GM18909 (cell line): ENCODE measurements around the gene GPR37L1.
"Not testable (repeated sequence)": the region's sequence is repeated elsewhere in the genome, so short reads cannot be mapped to it uniquely, and the experiment has no call there.

Source experiments
- ATAC-seq: cut with Tn5 transposase; IDR thresholded peaks from one replicate; pipeline ENCODE4 v1.9.1; 2021; ENCODE audit warnings: mild to moderate bottlenecking; ENCODE audit not compliant: unreplicated experiment, poor library complexity

The GPR37L1 gene

DNA sequence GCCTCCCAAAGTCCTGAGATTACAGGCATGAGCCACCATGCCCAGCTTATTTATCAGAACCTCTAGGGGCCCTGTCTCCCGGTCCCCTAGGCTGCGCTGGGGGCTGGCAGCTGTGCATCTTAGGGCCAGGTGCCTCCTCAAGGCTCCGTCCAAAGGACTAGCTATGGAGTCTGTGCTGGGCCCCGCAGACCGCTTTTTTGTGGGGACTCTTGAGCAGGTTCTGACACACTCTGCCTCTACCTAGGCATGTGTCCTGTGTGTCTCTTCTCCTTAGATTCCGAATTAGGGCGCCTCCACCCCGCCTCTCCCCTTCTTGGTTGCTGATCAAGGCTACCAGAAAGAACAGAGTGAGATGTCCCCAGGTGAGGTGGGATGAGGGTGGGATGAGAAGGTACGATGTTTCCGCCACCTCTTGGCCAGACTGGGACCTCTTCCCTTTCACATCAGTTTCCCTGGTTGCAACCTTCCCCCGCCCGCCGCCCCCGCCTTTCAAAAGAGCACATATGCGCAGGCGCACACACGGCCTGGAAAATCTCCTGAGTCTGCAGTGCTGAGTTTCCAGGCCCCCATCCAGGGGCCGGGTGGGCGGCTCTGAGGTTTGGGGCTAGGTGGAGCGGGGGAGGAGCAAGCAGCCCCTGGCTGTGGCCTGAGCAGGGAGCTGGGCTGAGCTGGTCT is 42.7 kb downstream of the GPR37L1 start:
- ATAC-seq = no peak

DNA sequence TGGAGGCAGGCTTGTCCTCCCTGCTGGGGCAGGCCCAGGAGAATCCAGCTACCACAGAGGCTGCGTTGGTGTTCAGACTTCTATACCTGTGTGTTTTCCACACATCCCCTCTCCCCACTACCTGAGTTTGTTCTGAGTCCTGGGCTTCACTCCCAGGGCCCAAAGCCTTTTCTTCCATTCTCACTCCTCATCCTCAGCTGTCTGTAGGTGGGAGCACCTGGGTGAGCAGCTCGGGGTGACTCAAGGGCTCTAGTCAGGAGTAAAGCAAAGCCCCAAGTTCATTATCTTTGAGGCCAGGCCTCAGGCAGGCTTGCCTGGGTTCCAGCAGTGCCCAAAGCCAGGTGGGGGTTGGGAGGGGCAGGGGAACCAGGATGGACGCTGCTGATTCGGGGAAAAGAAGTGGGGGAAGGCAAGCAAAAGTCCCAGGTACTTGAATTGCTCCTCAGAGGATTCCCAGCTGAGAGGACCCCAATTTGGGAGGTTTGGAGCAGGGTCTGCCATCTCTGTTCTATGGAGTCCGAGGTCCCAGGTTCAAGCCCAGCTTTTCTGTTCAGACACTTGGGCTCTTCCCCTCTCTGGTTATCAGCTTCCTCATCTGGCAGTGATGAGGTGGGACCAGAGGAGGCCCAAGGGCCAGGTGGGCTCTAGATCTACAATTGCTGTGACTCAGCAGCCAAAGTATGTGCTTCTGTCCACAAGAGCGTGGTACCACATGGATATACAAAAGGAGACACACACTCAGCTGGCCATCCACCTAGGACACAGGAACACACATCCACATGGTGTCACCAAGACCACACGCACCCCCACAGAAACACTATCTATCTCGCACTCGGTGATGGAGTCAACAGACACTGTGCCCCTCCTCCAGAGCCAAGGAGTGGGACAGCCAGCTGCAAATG is 43.5 kb downstream of the GPR37L1 start:
- no peak for ATAC-seq

DNA sequence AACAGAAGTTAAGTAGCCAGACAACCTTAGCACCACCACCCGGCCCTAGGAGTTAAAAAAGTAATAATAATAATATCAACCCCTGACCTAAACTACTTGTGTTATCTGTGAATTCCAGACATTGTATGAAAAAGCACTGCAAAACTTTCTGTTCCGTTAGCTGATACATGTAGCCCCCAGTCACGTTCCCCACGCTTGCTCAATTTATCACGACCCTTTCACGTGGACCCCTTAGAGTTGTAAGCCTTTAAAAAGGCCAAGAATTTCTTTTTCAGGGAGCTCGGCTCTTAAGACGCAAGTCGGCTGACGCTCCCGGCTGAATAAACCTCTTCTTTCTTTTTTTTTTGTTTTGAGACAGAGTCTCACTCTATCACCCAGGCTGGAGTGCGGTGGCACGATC is 44.3 kb downstream of the GPR37L1 start:
- not testable (repeated sequence) for ATAC-seq

DNA sequence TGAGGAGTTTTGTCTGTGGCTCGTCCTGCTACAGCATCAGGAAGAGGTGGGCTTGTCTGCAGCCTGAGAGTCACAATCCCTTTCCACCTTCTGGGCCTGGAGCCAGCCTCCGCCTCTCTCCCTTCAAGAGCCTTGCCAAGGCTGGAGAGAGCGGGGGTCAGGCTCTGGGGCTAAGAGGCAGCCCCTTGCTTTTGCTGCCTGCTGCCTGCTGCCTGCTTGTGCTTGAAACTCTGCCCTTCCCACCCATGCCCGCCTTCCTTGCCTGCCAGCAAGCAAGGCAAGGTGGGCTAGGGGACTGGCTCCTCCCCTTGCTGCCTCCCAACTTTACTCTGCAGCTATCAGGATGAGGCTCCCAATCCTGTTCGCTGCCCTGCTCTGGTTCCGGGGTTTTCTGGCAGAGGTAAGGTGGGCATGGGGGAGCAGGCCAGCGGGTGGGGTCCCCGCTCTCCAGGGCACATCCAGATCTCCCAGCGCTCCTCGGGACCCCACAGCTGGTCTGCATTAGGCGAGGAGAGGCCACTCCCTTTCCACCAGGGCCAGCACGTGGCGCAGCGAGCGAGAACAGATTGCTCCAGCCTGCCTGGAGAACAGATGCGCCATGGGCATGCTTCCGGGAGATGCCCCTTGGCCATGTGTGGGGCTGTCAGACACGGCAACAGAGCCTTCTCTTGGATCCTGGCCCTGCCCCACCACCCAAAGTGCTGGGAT is 45.1 kb downstream of the GPR37L1 start:
- ATAC-seq = no peak

DNA sequence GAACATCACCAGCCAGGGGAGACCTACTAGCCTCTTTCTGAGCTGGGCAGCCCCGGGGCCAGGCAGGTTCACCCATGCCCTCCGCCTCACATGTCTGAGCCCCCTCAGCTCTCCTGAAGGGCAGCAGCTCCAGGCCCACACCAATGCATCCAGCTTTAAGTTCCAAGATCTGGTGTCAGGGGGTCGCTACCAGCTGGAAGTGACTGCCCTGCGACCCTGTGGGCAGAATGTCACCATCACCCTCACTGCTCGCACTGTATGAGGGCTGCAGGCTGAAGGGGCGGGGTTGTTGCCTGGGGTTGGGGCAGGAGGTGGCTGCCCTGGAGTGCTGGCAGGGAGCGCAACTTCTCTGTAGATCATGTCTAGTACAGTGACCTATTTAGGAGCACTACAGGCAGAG is 46.1 kb downstream of the GPR37L1 start:
- no peak for ATAC-seq

DNA sequence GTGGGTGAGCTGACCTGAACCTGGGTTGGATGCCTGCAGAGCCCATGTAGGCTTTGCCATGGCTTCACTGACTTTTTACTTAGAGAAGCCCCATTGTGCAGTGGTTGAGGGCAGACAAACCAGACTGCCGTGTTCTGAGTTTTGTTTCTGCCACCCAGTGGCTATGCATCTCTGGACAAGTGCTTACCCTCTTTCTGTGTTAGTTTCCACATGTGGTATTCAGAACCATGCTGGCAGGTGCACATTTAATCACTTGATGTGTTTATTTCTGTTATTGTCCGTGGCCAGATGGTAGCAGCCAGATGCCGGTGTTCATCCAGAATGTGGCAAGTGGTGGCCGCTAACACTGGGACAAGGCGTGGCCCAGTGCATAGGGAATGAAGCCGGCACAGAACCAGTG is 48.0 kb downstream of the GPR37L1 start:
- ATAC-seq = no peak

DNA sequence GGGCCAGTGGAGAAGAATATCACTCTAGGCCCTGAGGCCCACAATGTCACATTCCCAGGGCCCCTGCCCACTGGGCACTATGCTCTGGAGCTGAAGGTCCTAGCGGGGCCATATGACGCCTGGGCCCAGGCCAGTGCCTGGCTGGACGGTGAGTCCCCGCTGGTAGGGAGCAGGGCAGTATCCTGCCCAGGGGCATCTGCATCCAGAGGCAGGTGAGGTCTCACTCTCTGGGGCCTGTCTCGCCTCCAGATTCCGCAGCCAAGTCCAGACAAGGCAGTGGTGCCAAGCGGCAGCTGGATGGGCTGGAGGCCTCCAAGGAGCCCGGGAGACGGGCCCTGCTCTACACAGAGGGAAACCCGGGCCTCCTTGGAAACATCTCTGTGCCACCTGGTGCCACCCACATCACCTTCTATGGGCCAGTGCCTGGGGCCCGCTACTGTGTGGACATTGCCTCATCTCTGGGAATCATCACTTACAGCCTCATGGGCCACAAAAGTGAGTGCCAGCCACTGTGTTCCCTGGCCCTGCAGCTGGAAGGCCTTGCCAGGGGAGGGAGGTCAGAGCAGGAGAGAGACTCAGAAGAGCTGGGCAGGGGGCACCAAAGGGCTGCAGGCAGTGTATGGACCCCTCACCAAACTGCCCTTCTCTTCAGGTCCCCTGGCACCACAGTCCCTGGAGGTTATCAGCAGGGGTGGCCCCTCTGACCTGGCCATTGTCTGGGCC is 48.7 kb downstream of the GPR37L1 start:
- ATAC-seq = no peak

DNA sequence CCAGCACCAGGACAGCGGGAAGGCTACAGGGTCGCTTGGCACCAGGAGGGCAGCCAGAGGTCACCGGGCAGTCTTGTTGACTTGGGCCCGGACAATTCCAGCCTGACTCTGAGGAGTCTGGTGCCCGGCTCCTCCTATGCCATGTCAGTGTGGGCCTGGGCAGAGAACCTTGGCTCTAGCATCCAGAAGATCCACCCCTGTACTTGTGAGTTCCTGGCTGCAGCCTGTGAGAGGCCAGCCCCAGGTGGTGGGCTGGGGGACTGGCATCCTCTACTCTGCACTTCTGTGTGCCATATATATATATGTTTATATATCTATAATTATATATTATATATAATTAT is 49.3 kb downstream of the GPR37L1 start:
- no peak for ATAC-seq

DNA sequence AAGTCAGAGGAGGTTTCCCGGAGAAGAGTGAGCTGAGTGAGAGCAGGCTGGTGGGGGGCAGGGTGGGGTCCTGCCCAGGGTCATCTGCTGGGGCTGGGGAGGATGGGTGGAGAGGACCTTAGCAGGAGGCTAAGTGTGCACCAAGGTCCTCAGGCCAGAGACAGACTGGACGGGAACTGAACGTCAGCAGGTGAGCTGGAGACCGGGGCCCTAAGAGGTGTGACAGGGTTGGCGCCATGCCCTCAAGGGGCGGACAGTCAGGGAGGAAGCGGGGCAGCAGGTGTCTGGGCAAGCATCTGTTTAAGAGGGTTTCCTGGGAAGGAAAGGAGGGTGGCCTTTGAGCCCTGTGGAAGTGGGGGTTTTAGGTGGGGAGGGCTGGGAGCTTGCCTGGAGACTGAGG is 51.3 kb downstream of the GPR37L1 start:
- no peak for ATAC-seq

DNA sequence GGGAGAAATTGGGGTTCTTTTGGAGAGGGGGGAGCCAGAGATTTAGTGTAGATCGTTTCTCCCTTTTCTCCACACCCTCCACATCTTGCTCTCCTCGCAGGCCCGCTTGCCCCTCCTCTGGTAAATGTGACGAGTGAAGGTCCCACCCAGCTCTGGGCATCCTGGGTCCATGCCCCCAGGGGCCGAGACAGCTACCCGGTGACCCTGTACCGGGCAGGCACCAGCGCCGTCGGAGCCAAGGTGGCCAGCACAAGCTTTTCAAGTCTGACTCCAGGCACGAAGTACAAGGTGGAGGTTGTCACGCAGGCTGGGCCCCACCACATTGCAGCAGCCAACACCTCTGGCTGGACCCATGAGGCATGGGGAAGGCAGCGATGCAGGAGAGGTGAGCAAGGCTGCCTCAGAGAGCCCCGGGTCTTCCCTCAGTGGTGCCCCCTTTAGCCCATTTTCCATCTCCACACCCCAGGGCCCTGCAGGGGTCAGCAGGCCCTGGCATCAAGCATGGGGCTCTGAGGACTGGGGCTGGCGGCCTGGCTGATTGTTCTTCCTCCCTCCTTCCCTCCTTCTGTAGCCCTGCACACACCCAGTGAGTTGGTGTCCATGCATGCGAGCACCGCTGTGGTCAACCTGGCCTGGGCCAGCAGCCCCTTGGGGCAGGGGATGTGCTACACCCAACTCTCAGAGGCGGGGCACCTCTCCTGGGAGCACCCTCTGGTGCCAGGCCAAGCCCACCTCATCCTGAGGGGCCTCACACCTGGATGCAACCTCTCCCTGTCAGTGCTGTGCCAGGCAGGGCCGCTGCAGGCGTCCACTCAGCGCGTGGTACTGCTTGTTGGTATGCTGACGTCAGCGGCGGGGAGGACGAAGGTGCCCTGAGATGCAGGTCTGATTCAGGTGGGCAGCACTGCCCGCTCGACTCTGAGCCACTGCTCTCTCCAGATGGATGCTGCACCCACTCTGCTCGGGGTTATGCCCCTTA is 54.5 kb downstream of the GPR37L1 start:
- ATAC-seq = no peak

DNA sequence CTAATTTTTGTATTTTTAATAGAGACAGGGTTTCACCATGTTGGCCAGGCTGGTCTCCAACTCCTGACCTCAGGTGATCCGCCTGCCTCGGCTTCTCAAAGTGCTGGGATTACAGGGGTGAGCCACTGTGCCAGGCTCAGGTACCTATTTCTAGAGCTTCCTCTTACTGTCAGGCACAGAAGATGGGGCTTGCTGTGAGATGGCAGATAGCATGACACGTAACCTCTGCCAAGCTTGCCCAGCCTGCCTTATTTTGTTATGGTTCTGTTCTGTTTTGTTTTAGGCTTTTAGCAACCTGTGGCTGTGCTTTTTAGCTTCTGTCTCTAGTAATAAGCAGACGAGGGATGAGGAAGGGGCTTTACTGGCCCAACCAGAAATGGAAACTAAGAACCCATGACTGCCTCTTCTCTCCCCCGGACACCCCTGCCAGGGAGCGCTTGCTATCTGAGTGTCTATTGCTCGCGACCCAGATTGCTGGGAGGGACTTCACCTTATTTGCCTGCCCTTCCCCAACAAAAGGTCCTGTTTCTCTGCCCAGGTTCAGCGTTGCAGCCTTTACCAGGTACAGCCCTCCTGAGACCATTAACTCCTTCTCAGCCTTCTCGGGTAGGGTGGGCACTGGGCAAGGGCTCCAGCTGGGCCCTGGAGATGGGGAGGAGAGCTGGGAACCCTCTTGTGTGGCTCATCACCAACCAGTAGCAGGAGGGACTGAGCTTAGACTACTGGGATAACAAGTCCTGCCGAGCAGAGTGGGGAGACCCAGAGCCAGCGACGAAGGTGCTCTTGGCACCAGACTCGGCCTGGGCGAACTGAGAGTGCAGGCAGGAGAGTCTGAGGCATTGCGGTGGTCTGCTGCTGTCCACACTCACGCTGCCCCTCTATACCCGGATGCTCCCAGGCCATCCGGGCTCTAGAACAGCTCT is 57.4 kb downstream of the GPR37L1 start:
- ATAC-seq = no peak

DNA sequence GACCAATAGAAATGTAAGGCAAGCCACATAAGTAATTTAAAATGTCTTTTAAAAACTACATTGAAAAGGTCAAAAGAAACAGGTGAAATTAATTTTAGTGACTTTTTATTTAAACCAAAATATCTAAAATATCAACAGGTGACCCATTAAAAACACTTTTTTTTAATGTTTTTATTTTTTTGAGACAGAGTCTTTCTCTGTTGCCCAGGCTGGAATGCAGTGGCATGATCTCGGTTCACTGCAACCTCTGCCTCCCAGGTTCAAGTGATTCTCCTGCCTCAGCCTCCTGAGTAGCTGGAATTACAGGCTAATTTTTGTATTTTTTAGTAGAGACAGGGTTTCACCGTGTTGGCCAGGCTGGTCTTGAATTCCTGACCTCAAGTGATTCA is 58.0 kb downstream of the GPR37L1 start:
- not testable (repeated sequence) for ATAC-seq

DNA sequence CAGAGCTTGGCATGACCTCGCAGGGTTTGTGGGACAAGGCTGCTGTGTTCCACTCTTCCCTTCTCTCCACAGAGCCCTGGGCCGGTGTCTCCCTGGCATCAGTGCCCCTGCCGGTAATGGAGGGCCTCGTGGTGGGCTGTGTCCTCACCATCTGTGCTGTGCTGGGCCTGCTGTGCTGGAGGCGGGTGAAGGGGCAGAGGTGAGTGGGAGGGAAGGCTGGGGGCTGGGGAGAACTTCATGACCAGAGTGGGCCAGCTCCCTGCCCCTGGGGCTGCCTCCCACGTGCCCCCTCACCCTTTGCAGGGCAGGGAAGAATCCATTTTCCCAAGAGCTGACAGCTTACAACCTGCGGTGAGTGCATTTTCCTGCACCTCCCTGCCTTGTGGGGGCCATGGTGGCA is 58.9 kb downstream of the GPR37L1 start:
- ATAC-seq = no peak

DNA sequence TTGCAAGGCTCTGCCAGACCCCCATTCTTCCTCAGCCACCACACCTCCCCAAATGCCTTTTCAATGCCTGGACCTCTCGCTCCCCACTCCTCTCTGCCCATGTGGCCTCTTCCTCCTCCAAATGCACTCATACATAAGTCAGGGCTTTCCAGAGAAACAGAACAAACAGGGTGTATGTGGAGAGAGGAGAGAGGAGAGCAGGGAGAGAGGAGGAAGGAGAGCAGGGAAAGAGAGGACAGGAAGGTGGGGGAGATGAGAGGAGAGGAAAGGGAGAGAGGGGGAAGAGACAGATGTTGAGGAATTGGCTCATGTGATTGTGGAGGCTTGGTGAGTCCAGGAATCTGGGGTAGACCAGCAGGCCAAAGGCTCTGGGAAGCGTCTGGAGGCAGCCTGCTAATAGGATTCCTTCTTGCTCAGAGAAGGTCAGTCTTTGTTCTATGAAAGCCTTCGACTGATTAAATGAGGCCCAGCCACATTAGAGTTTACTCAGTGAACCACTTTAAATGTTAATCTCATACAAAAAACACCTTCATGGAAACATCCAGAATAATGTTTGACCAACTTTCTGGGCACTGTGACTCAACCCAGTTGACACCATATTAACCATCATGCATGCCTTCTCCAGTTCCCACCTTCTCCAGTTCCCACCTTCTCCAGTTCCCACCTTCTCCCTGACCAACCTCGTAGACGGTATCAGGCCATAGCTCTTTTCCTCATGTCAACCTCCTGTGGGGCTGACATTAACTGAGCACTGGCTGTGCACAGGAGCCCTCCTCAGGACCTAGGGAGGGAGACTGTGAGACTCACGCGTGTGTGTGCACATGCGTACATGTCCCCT is 59.5 kb downstream of the GPR37L1 start:
- ATAC-seq = no peak
